Measurements from ENCODE around the gene SRPK3. TPM values are rescaled to one million over a fixed set of nuclear protein-coding genes. Genes with fewer than 3 reads are reported as not detected.

SRPK3 gene
- total RNA-seq, 1 donor from 2014 or later = 0.50 TPM

- no peak for DNase-seq (ENCODE audit: low spot score)
- peaks cover 5% of the 10 kb centered on the region for H3K4me1 Mint-ChIP-seq (ENCODE audit: low read depth)
- peaks cover 3% of the 10 kb centered on the region for H3K9me3 Mint-ChIP-seq (ENCODE audit: low read depth)
- H3K4me3 Mint-ChIP-seq (ENCODE audit: unreplicated experiment) = no peak overlapping the region
- H3K36me3 Mint-ChIP-seq (ENCODE audit: low read depth) = no peaks in the 10 kb centered on the region
- no peak overlapping the region for H3K27ac Mint-ChIP-seq (ENCODE audit: unreplicated experiment)
- H3K27me3 Mint-ChIP-seq (ENCODE audit: low read depth) = no peaks in the 10 kb centered on the region
- no peak for TF ChIP-seq CTCF (IDR thresholded peaks at IDR 0.05)
Measured at GRCh38 chrX:153820601-153821000, 39.8 kb downstream of the SRPK3 start.

DNA sequence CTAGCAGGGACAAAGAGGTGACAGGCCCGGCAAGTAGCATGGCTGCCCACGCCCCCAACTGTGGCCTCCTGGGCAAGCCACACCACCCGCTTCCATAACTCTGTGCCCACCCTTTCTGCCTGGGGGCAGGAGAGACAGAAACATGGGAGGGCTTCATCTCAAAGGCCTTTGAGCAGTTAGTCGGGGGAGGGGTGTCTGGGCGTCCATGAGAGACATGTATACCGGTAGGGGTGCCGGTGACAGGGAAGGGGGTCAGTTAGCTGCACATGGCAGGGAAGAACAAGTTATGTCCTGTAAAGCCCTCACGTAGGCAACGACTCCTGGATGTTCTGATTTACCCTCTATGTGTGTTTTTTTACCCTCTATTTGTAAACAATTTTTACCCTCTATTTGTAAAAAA lies 40.2 kb downstream of the SRPK3 start:
- H3K27me3 Mint-ChIP-seq (ENCODE audit: low read depth) = no peaks in the 10 kb centered on the region
- no peaks in the 10 kb centered on the region for H3K36me3 Mint-ChIP-seq (ENCODE audit: low read depth)
- peaks cover 5% of the 10 kb centered on the region for H3K4me1 Mint-ChIP-seq (ENCODE audit: low read depth)
- no peak overlapping the region for H3K27ac Mint-ChIP-seq (ENCODE audit: unreplicated experiment)
- TF ChIP-seq CTCF (IDR thresholded peaks at IDR 0.05) = no peak
- no peak overlapping the region for H3K4me3 Mint-ChIP-seq (ENCODE audit: unreplicated experiment)
- no peak for DNase-seq (ENCODE audit: low spot score)
- H3K9me3 Mint-ChIP-seq (ENCODE audit: low read depth) = peaks cover 3% of the 10 kb centered on the region

GRCh38 chrX:153824348-153824747 lies 43.5 kb downstream of the SRPK3 start:
- no peaks in the 10 kb centered on the region for H3K27me3 Mint-ChIP-seq (ENCODE audit: low read depth)
- H3K36me3 Mint-ChIP-seq (ENCODE audit: low read depth) = no peaks in the 10 kb centered on the region
- H3K4me3 Mint-ChIP-seq (ENCODE audit: unreplicated experiment) = no peak overlapping the region
- H3K4me1 Mint-ChIP-seq (ENCODE audit: low read depth) = peaks cover 12% of the 10 kb centered on the region
- no peak overlapping the region for H3K27ac Mint-ChIP-seq (ENCODE audit: unreplicated experiment)
- no peak for DNase-seq (ENCODE audit: low spot score)
- no peak for TF ChIP-seq CTCF (IDR thresholded peaks at IDR 0.05)
- peaks cover 5% of the 10 kb centered on the region for H3K9me3 Mint-ChIP-seq (ENCODE audit: low read depth)

DNA sequence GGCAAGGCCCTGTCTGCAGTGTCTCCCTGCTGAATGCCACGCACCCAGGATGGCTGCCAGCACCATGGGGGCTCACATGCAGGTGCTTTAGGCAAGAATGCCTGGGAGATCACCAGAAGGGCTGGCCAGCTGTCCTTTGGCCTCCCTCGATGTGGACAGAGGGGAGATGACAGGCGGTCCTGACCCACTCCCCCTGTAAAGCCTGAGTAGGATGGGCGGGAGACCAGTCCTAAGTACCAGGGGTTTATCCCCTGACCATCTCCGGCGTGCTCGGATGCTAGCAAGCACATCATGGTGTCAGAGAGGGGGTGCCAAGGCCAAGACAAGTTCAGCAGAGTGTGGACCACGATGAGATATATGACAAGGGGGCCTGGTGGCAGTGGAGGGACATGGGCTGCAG lies 44.2 kb downstream of the SRPK3 start:
- Mint-ChIP-seq H3K4me3 (ENCODE audit: unreplicated experiment) (no peak overlapping the region), H3K4me1 (ENCODE audit: low read depth) (peaks cover 7% of the 10 kb centered on the region), H3K9me3 (ENCODE audit: low read depth) (peaks cover 5% of the 10 kb centered on the region), H3K27me3 (ENCODE audit: low read depth) (no peaks in the 10 kb centered on the region), H3K36me3 (ENCODE audit: low read depth) (no peaks in the 10 kb centered on the region), H3K27ac (ENCODE audit: unreplicated experiment) (no peak overlapping the region)
- no peak for TF ChIP-seq CTCF (IDR thresholded peaks at IDR 0.05)
- no peak for DNase-seq (ENCODE audit: low spot score)

GRCh38 chrX:153827016-153827415 lies 46.2 kb downstream of the SRPK3 start:
- Mint-ChIP-seq H3K4me1 (ENCODE audit: low read depth) (peaks cover 7% of the 10 kb centered on the region), H3K9me3 (ENCODE audit: low read depth) (peaks cover 5% of the 10 kb centered on the region), H3K4me3 (ENCODE audit: unreplicated experiment) (no peak overlapping the region), H3K27ac (ENCODE audit: unreplicated experiment) (no peak overlapping the region), H3K36me3 (ENCODE audit: low read depth) (no peaks in the 10 kb centered on the region), H3K27me3 (ENCODE audit: low read depth) (no peaks in the 10 kb centered on the region)
- no peak for TF ChIP-seq CTCF (IDR thresholded peaks at IDR 0.05)
- DNase-seq (ENCODE audit: low spot score) = no peak
